WTC11 (cell line): Measurements from ENCODE around the gene RNF40. TPM values are rescaled to one million over a fixed set of nuclear protein-coding genes. Genes with fewer than 3 reads are reported as not detected.

Experiments used
- ATAC-seq: fragments of 200-7000 bp; cut with Tn5 transposase; 2 replicates; pipeline ENCODE4 v1.10.0; 2021; ENCODE audit warnings: mild to moderate bottlenecking, moderate library complexity
- CTCF ChIA-PET: fragments of 300-600 bp; sonication (Branson Sonifier 250); formaldehyde crosslinking; loops from one replicate; lab custom pipeline; 2021; ENCODE audit warnings: antibody characterized with exemption; lab: Charles Lee
- POLR2A ChIA-PET: fragments of 350-600 bp; sonication (Branson Sonifier 250); formaldehyde crosslinking; loops from one replicate; lab custom pipeline; 2021; ENCODE audit warnings: antibody characterized with exemption; lab: Charles Lee
- DNase-seq: peaks from one replicate; pipeline ENCODE4 v3.0.0; 2021; ENCODE audit warnings: low spot score
- H3K27ac Mint-ChIP-seq: 2 replicates; pipeline ENCODE4 v1.8.0; 2021; ENCODE audit warnings: mixed read lengths
- H3K27me3 Mint-ChIP-seq: 2 replicates; pipeline ENCODE4 v1.8.0; 2021; ENCODE audit warnings: low read depth, mild to moderate bottlenecking, moderate library complexity, mixed read lengths
- H3K36me3 Mint-ChIP-seq: 2 replicates; pipeline ENCODE4 v1.8.0; 2021; ENCODE audit warnings: mixed read lengths
- H3K4me1 Mint-ChIP-seq: 2 replicates; pipeline ENCODE4 v1.8.0; 2022; ENCODE audit warnings: mixed read lengths
- H3K4me3 Mint-ChIP-seq: 2 replicates; pipeline ENCODE4 v1.8.0; 2021; ENCODE audit warnings: mild to moderate bottlenecking, moderate library complexity, mixed read lengths
- H3K9me3 Mint-ChIP-seq: 2 replicates; pipeline ENCODE4 v1.8.0; 2021; ENCODE audit warnings: mixed read lengths
- ATF3 ChIP-seq: sonication (generic); formaldehyde crosslinking; conservative IDR thresholded peaks from 2 replicates; pipeline ENCODE4 v1.8.1; 2022; ENCODE audit warnings: mild to moderate bottlenecking, missing genetic modification reagents
- ATF6 ChIP-seq: sonication (generic); formaldehyde crosslinking; IDR thresholded peaks from 2 replicates; pipeline ENCODE4 v1.8.1; 2023; ENCODE audit warnings: mild to moderate bottlenecking, missing genetic modification reagents
- CREB1 ChIP-seq: sonication (generic); formaldehyde crosslinking; IDR thresholded peaks from 2 replicates; pipeline ENCODE4 v1.8.0; 2023; ENCODE audit warnings: mild to moderate bottlenecking, missing genetic modification reagents
- CREM ChIP-seq: sonication (generic); formaldehyde crosslinking; IDR thresholded peaks from 2 replicates; pipeline ENCODE4 v1.8.1; 2022; ENCODE audit warnings: mild to moderate bottlenecking, missing genetic modification reagents, moderate library complexity
- EMX1 ChIP-seq: fragments of 250-450 bp; sonication (Bioruptor Pico); IDR thresholded peaks from 2 replicates; pipeline ENCODE4 v1.8.0; 2021; ENCODE audit warnings: mild to moderate bottlenecking
- ESRRA ChIP-seq: sonication (generic); formaldehyde crosslinking; IDR thresholded peaks from 2 replicates; pipeline ENCODE4 v1.8.1; 2022; ENCODE audit warnings: mild to moderate bottlenecking, missing genetic modification reagents, borderline replicate concordance
- ETV6 ChIP-seq: sonication (generic); formaldehyde crosslinking; IDR thresholded peaks from 2 replicates; pipeline ENCODE4 v1.8.1; 2022; ENCODE audit warnings: mild to moderate bottlenecking, missing genetic modification reagents
- GTF2I ChIP-seq: fragments of 250-450 bp; sonication (Bioruptor Pico); conservative IDR thresholded peaks from 2 replicates; pipeline ENCODE4 v1.4.0; 2021; ENCODE audit warnings: mild to moderate bottlenecking
- HMGA2 ChIP-seq: fragments of 250-450 bp; sonication (Bioruptor Pico); IDR thresholded peaks from 2 replicates; pipeline ENCODE4 v1.4.0; 2021; ENCODE audit warnings: mild to moderate bottlenecking, moderate library complexity
- JAZF1 ChIP-seq: fragments of 250-450 bp; sonication (Bioruptor Pico); IDR thresholded peaks from 2 replicates; pipeline ENCODE4 v1.9.0; 2021; ENCODE audit warnings: moderate library complexity, mild to moderate bottlenecking, inconsistent platforms
- JUN ChIP-seq: sonication (generic); formaldehyde crosslinking; IDR thresholded peaks from 2 replicates; pipeline ENCODE4 v1.8.0; 2023; ENCODE audit warnings: mild to moderate bottlenecking, missing genetic modification reagents
- MYBL2 ChIP-seq: sonication (generic); formaldehyde crosslinking; IDR thresholded peaks from 2 replicates; pipeline ENCODE4 v1.8.1; 2023; ENCODE audit warnings: mild to moderate bottlenecking, moderate library complexity, missing genetic modification reagents
- NFE2L1 ChIP-seq: sonication (generic); formaldehyde crosslinking; IDR thresholded peaks from 2 replicates; pipeline ENCODE4 v1.8.1; 2023; ENCODE audit warnings: missing genetic modification reagents
- SMAD4 ChIP-seq: sonication (generic); formaldehyde crosslinking; IDR thresholded peaks from 2 replicates; pipeline ENCODE4 v1.8.0; 2022; ENCODE audit warnings: mild to moderate bottlenecking, missing genetic modification reagents
- STAT6 ChIP-seq: sonication (generic); formaldehyde crosslinking; conservative IDR thresholded peaks from 2 replicates; pipeline ENCODE4 v1.8.1; 2023; ENCODE audit warnings: mild to moderate bottlenecking, low read depth, missing genetic modification reagents, moderate library complexity
- ZMAT4 ChIP-seq: fragments of 250-450 bp; sonication (Bioruptor Pico); IDR thresholded peaks from 2 replicates; pipeline ENCODE4 v1.9.0; 2021; ENCODE audit warnings: mild to moderate bottlenecking
- ZNF671 ChIP-seq: fragments of 250-450 bp; sonication (Bioruptor Pico); IDR thresholded peaks from 2 replicates; pipeline ENCODE4 v1.8.0; 2021; ENCODE audit warnings: mild to moderate bottlenecking
- total RNA-seq: library from RNA; stranded (reverse); gene quantifications from 3 replicates; pipeline ENCODE4 v1.2.3, GENCODE V29; 2021
- TF ChIP-seq, protein P1 (sequence below): sonication (generic); formaldehyde crosslinking; IDR thresholded peaks from 2 replicates; pipeline ENCODE4 v1.8.0; 2022; ENCODE audit warnings: mild to moderate bottlenecking, missing genetic modification reagents
- TF ChIP-seq, protein P2 (sequence below): sonication (generic); formaldehyde crosslinking; IDR thresholded peaks from 2 replicates; pipeline ENCODE4 v1.8.1; 2023; ENCODE audit warnings: mild to moderate bottlenecking, moderate library complexity, missing genetic modification reagents
- TF ChIP-seq, protein P3 (sequence below): fragments of 250-450 bp; sonication (Bioruptor Pico); IDR thresholded peaks from 2 replicates; pipeline ENCODE4 v2.1.2; 2022; ENCODE audit warnings: mild to moderate bottlenecking, moderate library complexity

Gene RNF40
- total RNA-seq, 1 experiment from 2014 or later: 77.1 TPM

DNA sequence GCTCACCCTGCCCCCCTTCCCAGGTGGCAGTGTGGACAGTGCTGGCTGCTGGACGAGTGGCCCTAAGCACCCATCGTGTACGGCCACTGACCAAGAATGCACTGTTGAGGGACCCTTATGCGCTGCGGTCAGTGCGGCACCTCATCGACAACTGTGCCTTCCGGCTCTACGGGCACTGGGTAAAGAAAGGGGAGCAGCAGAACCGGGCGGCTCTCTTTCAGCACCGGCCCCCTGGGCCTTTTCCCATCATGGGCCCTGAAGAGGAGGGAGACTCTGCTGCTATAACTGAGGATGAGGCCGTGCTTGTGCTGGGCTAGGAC lies 5.4 kb upstream of the RNF40 start (continued):
- no peak for TF ChIP-seq SMAD4
- TF ChIP-seq GTF2I (CRISPR knock-in tag): no peak

- H3K4me1 Mint-ChIP-seq: peaks cover 9% of the 10 kb centered on the region
- ChIA-PET CTCF (interaction anchor here (1.2 kb wide), 1 partner anchor 87 kb away, joined by 3 read pairs; no protein-coding TSS in a partner anchor), POLR2A (no interaction called here)
- TF ChIP-seq ETV6 (CRISPR knock-in tag) (no peak), ZMAT4 (no peak), ATF3 (CRISPR knock-in tag) (no peak), GTF2I (CRISPR knock-in tag) (no peak), STAT6 (CRISPR knock-in tag) (no peak)
- TF ChIP-seq, protein P1, sequence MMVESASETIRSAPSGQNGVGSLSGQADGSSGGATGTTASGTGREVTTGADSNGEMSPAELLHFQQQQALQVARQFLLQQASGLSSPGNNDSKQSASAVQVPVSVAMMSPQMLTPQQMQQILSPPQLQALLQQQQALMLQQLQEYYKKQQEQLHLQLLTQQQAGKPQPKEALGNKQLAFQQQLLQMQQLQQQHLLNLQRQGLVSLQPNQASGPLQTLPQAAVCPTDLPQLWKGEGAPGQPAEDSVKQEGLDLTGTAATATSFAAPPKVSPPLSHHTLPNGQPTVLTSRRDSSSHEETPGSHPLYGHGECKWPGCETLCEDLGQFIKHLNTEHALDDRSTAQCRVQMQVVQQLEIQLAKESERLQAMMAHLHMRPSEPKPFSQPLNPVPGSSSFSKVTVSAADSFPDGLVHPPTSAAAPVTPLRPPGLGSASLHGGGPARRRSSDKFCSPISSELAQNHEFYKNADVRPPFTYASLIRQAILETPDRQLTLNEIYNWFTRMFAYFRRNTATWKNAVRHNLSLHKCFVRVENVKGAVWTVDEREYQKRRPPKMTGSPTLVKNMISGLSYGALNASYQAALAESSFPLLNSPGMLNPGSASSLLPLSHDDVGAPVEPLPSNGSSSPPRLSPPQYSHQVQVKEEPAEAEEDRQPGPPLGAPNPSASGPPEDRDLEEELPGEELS (CRISPR knock-in tag): no peak
- TF ChIP-seq, protein P2, sequence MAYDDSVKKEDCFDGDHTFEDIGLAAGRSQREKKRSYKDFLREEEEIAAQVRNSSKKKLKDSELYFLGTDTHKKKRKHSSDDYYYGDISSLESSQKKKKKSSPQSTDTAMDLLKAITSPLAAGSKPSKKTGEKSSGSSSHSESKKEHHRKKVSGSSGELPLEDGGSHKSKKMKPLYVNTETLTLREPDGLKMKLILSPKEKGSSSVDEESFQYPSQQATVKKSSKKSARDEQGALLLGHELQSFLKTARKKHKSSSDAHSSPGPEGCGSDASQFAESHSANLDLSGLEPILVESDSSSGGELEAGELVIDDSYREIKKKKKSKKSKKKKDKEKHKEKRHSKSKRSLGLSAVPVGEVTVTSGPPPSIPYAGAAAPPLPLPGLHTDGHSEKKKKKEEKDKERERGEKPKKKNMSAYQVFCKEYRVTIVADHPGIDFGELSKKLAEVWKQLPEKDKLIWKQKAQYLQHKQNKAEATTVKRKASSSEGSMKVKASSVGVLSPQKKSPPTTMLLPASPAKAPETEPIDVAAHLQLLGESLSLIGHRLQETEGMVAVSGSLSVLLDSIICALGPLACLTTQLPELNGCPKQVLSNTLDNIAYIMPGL: no peak
- TF ChIP-seq, protein P3, sequence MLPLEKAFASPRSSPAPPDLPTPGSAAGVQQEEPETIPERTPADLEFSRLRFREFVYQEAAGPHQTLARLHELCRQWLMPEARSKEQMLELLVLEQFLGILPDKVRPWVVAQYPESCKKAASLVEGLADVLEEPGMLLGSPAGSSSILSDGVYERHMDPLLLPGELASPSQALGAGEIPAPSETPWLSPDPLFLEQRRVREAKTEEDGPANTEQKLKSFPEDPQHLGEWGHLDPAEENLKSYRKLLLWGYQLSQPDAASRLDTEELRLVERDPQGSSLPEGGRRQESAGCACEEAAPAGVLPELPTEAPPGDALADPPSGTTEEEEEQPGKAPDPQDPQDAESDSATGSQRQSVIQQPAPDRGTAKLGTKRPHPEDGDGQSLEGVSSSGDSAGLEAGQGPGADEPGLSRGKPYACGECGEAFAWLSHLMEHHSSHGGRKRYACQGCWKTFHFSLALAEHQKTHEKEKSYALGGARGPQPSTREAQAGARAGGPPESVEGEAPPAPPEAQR: no peak
- ATAC-seq (no peak), DNase-seq (no peak)
- no peaks in the 10 kb centered on the region for H3K9me3 Mint-ChIP-seq
- H3K4me3 Mint-ChIP-seq: no peak overlapping the region
- no peak overlapping the region for H3K27ac Mint-ChIP-seq
- H3K27me3 Mint-ChIP-seq: no peaks in the 10 kb centered on the region
- H3K36me3 Mint-ChIP-seq: peaks cover 9% of the 10 kb centered on the region; the same call in 1 of the 2 replicates
Observed at GRCh38 chr16:30757316-30757715, 4.8 kb upstream of the RNF40 start.

GRCh38 chr16:30758988-30759491 lies 3.1 kb upstream of the RNF40 start:
- H3K27me3 Mint-ChIP-seq: no peaks in the 10 kb centered on the region
- H3K4me1 Mint-ChIP-seq: peaks cover 21% of the 10 kb centered on the region
- POLR2A ChIA-PET: no interaction called here
- TF ChIP-seq MYBL2 (CRISPR knock-in tag) (no peak), JAZF1 (CRISPR knock-in tag) (no peak), ESRRA (CRISPR knock-in tag) (no peak), ATF3 (CRISPR knock-in tag) (no peak), HMGA2 (CRISPR knock-in tag) (no peak), CREM (CRISPR knock-in tag) (no peak), CREB1 (CRISPR knock-in tag) (no peak), JUN (no peak), EMX1 (no peak), ATF6 (no peak), ZNF671 (CRISPR knock-in tag) (no peak), NFE2L1 (CRISPR knock-in tag) (no peak), ETV6 (CRISPR knock-in tag) (no peak)
- TF ChIP-seq, protein P2: no peak
- ATAC-seq: no peak
- no peak overlapping the region for H3K4me3 Mint-ChIP-seq
- DNase-seq: no peak
- H3K36me3 Mint-ChIP-seq: peaks cover 21% of the 10 kb centered on the region
- no peak overlapping the region for H3K27ac Mint-ChIP-seq
- no peaks in the 10 kb centered on the region for H3K9me3 Mint-ChIP-seq
- CTCF ChIA-PET: interaction anchor here (1.4 kb wide), 1 partner anchor 11 kb away, joined by 3 read pairs; the partner anchor contains the start of gene PHKG2
